ENCODE measurements around the gene PLOD2.

Gene PLOD2

DNA sequence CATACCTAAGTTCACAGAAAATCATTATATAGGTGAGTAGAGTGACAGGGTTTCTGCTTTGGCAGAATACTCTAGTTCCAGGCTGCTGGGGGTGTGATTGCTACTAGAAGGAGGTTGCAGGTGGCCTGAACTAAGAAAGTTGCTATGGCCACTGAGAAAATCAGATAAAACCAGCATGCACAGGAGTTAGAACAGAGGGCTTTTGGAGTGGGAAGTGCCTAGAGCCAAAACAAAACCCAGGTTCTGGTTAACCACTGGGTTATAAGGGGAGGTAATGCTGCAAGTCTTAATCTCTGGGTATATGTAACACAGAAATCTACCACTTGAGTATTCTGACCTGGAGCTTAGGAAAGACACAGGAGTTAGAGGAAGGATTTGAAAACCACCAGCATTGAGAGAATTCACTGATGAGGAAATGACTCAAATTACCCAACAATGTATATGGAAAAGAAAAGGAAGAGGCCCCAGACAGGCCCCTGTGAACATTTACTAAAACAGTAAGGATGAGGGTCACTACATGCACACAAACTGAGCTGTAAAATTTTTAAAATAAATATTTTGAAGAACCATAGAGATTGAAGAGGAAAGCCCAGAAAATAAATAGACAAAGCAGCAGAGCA is 60.0 kb downstream of the PLOD2 start:
- H3K4me3 ChIP-seq (ENCODE audit: low read depth, low read length) = no peak overlapping the region
- TF ChIP-seq, protein P1, sequence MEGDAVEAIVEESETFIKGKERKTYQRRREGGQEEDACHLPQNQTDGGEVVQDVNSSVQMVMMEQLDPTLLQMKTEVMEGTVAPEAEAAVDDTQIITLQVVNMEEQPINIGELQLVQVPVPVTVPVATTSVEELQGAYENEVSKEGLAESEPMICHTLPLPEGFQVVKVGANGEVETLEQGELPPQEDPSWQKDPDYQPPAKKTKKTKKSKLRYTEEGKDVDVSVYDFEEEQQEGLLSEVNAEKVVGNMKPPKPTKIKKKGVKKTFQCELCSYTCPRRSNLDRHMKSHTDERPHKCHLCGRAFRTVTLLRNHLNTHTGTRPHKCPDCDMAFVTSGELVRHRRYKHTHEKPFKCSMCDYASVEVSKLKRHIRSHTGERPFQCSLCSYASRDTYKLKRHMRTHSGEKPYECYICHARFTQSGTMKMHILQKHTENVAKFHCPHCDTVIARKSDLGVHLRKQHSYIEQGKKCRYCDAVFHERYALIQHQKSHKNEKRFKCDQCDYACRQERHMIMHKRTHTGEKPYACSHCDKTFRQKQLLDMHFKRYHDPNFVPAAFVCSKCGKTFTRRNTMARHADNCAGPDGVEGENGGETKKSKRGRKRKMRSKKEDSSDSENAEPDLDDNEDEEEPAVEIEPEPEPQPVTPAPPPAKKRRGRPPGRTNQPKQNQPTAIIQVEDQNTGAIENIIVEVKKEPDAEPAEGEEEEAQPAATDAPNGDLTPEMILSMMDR (IDR thresholded peaks at IDR 0.05; ENCODE audit: low read depth, low read length) = no peak

DNA sequence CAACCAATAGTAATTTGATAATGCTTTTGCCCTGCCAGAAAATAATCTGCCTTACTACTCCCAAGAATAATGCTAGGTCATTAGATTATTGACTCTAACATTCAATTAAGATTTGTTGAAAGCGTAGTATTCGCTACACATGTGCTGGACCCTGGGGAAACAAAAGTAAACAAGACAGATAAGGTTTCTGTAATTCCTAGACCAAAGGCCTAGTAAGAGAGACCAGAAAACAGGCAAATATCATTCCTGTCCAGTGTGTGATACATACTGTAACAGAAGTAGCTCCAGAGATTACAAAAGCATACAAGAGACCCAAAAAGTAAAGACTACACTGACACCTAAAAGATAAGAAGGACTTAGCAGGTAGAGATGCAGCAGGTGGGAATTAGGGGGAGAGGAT is 60.8 kb downstream of the PLOD2 start:
- H3K4me3 ChIP-seq (ENCODE audit: low read depth, low read length) = no peak overlapping the region
- TF ChIP-seq, protein P1 (IDR thresholded peaks at IDR 0.05; ENCODE audit: low read depth, low read length) = no peak

DNA sequence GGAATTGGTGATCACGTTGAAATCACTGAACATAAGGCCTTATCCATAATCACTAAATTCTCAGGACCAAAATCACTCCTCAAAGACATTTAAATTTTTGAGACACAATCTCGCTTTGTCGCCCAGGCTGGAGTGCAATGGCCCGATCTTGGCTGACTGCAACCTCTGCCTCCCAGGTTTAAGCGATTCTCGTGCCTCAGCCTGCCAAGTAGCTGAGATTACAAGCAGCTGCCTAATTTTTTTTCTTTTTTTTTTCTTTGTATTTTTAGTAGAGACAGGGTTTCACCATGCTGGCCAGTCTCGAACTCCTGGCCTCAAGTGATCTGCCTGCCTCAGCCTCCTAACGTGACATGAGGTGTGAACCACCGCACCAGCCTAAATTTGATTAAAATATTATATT is 61.7 kb downstream of the PLOD2 start:
- TF ChIP-seq, protein P1 (IDR thresholded peaks at IDR 0.05; ENCODE audit: low read depth, low read length) = no peak
- H3K4me3 ChIP-seq (ENCODE audit: low read depth, low read length) = no peak overlapping the region

DNA sequence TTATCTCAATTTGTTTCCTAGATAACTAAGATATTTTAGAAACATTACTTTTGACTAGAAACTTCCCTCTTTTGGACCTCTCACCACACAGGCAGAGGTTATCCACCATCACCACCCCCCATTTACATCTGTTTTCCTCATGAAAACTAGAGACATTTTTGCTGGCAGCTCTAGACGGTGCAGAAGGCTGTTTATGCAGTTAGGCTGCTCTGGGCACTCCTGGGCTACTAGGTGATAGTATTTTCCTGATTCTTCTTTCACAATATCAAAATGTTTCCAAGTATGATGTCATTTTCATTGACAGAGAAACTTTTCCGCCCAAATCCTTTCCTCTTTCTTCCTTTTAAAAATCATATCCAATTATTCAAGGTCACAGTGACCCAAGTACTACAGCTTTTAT is 67.1 kb downstream of the PLOD2 start:
- H3K4me3 ChIP-seq (ENCODE audit: low read depth, low read length) = no peak overlapping the region
- TF ChIP-seq, protein P1 (IDR thresholded peaks at IDR 0.05; ENCODE audit: low read depth, low read length) = no peak

DNA sequence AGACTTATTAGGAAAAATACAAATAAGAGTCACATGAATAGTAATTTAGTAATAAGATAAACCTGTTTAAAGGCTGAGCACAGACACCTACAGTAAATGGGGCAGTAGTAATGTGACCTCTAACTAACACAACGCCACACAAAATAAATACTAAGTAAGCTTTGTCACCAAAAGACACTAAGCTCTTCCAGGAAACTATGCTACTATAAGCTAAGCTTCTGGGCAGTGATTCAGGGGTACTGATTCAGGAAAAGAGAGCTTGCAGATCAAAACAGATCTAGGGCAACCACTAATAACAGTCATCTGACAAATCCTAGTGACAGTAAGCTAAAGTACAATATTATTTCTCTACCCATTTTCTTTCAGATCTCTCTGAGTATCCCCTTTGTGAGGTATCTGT is 68.8 kb downstream of the PLOD2 start:
- no peak overlapping the region for H3K4me3 ChIP-seq (ENCODE audit: low read depth, low read length)
- TF ChIP-seq, protein P1 (IDR thresholded peaks at IDR 0.05; ENCODE audit: low read depth, low read length) = no peak

DNA sequence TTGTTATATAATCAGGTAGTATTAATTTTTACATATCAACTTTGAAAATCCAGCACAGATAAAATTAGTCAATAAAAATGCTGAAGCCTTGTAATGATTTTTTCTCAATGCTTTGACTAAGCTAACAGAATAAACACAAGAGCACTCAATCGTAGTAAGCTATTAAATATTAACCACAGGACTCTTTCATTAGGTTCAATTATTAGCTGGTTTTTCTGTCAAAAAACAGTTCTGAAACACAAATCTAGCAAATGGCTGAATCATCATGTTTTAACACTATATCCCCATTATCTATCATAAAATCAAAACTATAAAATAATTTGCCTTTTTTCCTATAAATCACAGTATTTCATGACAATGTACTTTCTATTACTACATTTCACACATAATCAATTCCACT is 69.6 kb downstream of the PLOD2 start:
- TF ChIP-seq, protein P1 (IDR thresholded peaks at IDR 0.05; ENCODE audit: low read depth, low read length) = no peak
- no peak overlapping the region for H3K4me3 ChIP-seq (ENCODE audit: low read depth, low read length)

DNA sequence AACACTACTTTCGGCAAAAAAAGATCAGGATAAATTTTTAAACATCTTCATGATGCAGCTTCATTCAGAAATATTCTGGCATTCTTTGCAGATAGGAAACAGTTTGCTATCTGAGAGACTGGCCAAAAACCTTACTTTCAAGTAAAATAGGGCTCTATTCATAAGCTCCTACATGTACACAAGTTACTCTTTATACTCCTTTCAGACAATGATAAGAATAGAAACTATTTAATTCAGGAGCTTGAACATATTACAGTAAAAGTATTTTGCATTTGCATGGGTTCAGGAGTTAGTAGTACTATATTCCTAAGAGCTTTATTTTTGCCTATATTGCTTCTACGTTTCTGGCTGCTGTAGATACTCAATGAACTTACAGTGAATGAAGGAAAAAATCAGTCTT is 70.5 kb downstream of the PLOD2 start:
- TF ChIP-seq, protein P1 (IDR thresholded peaks at IDR 0.05; ENCODE audit: low read depth, low read length) = no peak
- H3K4me3 ChIP-seq (ENCODE audit: low read depth, low read length) = no peak overlapping the region
